Hair follicular keratinocyte (primary cell): ENCODE data around the gene PLEKHG5. TPM values are rescaled to one million over a fixed set of nuclear protein-coding genes. Genes with fewer than 3 reads are reported as not detected.

Experiments
- total RNA-seq: library from RNA; depleted of rRNA; stranded (reverse); fragments of >200 nt; gene quantifications from 2 replicates; pipeline ENCODE4 v1.2.3, GENCODE V29; 2015

Gene PLEKHG5
- 28.8 and 57.3 TPM in 2 replicates for total RNA-seq

GRCh38 chr1:6491480-6491962 lies at the start of gene PLEKHG5:
Gene PLEKHG5 (minus strand): TSS chr1:6491667. CDS start chr1:6477571, 14,096 bp downstream.

GRCh38 chr1:6466023-6466422 lies 25.4 kb downstream of the PLEKHG5 start, which contains the start of gene TNFRSF25:
Gene TNFRSF25 (minus strand): TSS chr1:6466173. CDS start chr1:6466107, 66 bp downstream.

GRCh38 chr1:6424619-6425593 lies 66.6 kb downstream of the PLEKHG5 start, which contains the start of gene ESPN:
Gene ESPN (plus strand): TSS chr1:6424776. CDS start chr1:6424956, 180 bp downstream.

GRCh38 chr1:6419804-6420453 lies 71.5 kb downstream of the PLEKHG5 start, which contains the start of gene HES2:
Gene HES2 (minus strand): TSS chr1:6419919. CDS start chr1:6419820, 99 bp downstream.

Other genes with a start within 250 kb of the PLEKHG5 start
- gene HES3, start 247.5 kb downstream of the PLEKHG5 start, total RNA-seq = not detected in 2 replicates
- 21.8 and 29.6 TPM in 2 replicates for gene GPR153, start 230.6 kb downstream of the PLEKHG5 start, total RNA-seq
- gene ACOT7, start 97.9 kb downstream of the PLEKHG5 start, total RNA-seq = 139 and 154 TPM in 2 replicates
- 42.2 and 55.4 TPM in 2 replicates for gene HES2, start 71.7 kb downstream of the PLEKHG5 start, total RNA-seq
- 0.84 and 4.3 TPM in 2 replicates for gene ESPN, start 66.9 kb downstream of the PLEKHG5 start, total RNA-seq
- 19.6 and 33.4 TPM in 2 replicates for gene TNFRSF25, start 25.5 kb downstream of the PLEKHG5 start, total RNA-seq
- gene NOL9, start 62.8 kb upstream of the PLEKHG5 start, total RNA-seq = 12.3 and 21.5 TPM in 2 replicates
- not detected in 2 replicates for gene TAS1R1, start 63.6 kb upstream of the PLEKHG5 start, total RNA-seq
- gene ZBTB48, start 88.3 kb upstream of the PLEKHG5 start, total RNA-seq = 10.2 and 15.1 TPM in 2 replicates
- 40.7 and 68.4 TPM in 2 replicates for gene KLHL21, start 111.2 kb upstream of the PLEKHG5 start, total RNA-seq
- 5.4 and 6.2 TPM in 2 replicates for gene PHF13, start 122.1 kb upstream of the PLEKHG5 start, total RNA-seq
- 12.0 and 13.7 TPM in 2 replicates for gene THAP3, start 133.2 kb upstream of the PLEKHG5 start, total RNA-seq
- gene DNAJC11, start 210.1 kb upstream of the PLEKHG5 start, total RNA-seq = 23.2 and 33.8 TPM in 2 replicates